ENCODE results near the gene RHOB. TPM values are rescaled to one million over a fixed set of nuclear protein-coding genes. Genes with fewer than 3 reads are reported as not detected.

Gene RHOB
- total and polyA plus RNA-seq, 2 experiments from 2014 or later = 146 to 429 TPM

- Histone ChIP-seq H3K9me3 (ENCODE audit: low read depth) (no peaks in the 10 kb centered on the region), H3K79me2 (no peaks in the 10 kb centered on the region), H3K9me2 (replicated peaks; ENCODE audit: insufficient read depth) (no peaks in the 10 kb centered on the region), H2AFZ (no peak overlapping the region), H4K20me1 (ENCODE audit: insufficient read depth, poor library complexity, severe bottlenecking) (no peaks in the 10 kb centered on the region), H3K27me3 (no peaks in the 10 kb centered on the region), H3K27ac (no peak overlapping the region), H3K36me3 (replicated peaks; ENCODE audit: insufficient read depth, low read depth) (no peaks in the 10 kb centered on the region), H3K4me2 (no peak overlapping the region), H3K4me3 (no peak overlapping the region), H3K4me1 (ENCODE audit: insufficient read depth) (peaks cover 12% of the 10 kb centered on the region)
- TF ChIP-seq EZH2 (IDR thresholded peaks at IDR 0.05; ENCODE audit: borderline replicate concordance) (no peak), EZH2phosphoT487 (IDR thresholded peaks at IDR 0.05; ENCODE audit: low read depth, severe bottlenecking, unreplicated experiment) (no peak), CTCF (IDR thresholded peaks at IDR 0.05; ENCODE audit: poor library complexity) (no peak)
- DNase-seq (ENCODE audit: low spot score) = no peak
- WGBS (ENCODE audit: low lambda C conversion rate, missing lambda C conversion rate) = 98% methylated on average over 6 of the region's 6 CpGs
Measured at GRCh38 chr2:20484034-20484617, 37.3 kb downstream of the RHOB start.

GRCh38 chr2:20484810-20485611 is 38.1 kb downstream of the RHOB start:
- no peaks in the 10 kb centered on the region for H3K27me3 ChIP-seq
- H2AFZ ChIP-seq = no peak overlapping the region
- WGBS (ENCODE audit: low lambda C conversion rate, missing lambda C conversion rate) = 87% methylated on average over 8 of the region's 8 CpGs
- no peak overlapping the region for H3K4me2 ChIP-seq
- no peaks in the 10 kb centered on the region for H3K9me3 ChIP-seq (ENCODE audit: low read depth)
- no peak overlapping the region for H3K4me3 ChIP-seq
- H3K4me1 ChIP-seq (ENCODE audit: insufficient read depth) = peaks cover 13% of the 10 kb centered on the region
- TF ChIP-seq CTCF (IDR thresholded peaks at IDR 0.05; ENCODE audit: poor library complexity) (no peak), EZH2 (IDR thresholded peaks at IDR 0.05; ENCODE audit: borderline replicate concordance) (no peak), EZH2phosphoT487 (IDR thresholded peaks at IDR 0.05; ENCODE audit: low read depth, severe bottlenecking, unreplicated experiment) (no peak)
- no peaks in the 10 kb centered on the region for H3K36me3 ChIP-seq (replicated peaks; ENCODE audit: insufficient read depth, low read depth)
- DNase-seq (ENCODE audit: low spot score) = no peak
- H4K20me1 ChIP-seq (ENCODE audit: insufficient read depth, poor library complexity, severe bottlenecking) = no peaks in the 10 kb centered on the region
- H3K9me2 ChIP-seq (replicated peaks; ENCODE audit: insufficient read depth) = no peaks in the 10 kb centered on the region
- no peak overlapping the region for H3K27ac ChIP-seq
- H3K79me2 ChIP-seq = no peaks in the 10 kb centered on the region

GRCh38 chr2:20485612-20486388 is 38.9 kb downstream of the RHOB start:
- no peak for DNase-seq (ENCODE audit: low spot score)
- Histone ChIP-seq H3K4me1 (ENCODE audit: insufficient read depth) (peaks cover 13% of the 10 kb centered on the region), H3K4me2 (no peak overlapping the region), H3K4me3 (no peak overlapping the region), H3K27ac (no peak overlapping the region), H3K9me3 (ENCODE audit: low read depth) (no peaks in the 10 kb centered on the region), H3K9me2 (replicated peaks; ENCODE audit: insufficient read depth) (no peaks in the 10 kb centered on the region), H4K20me1 (ENCODE audit: insufficient read depth, poor library complexity, severe bottlenecking) (no peaks in the 10 kb centered on the region), H3K36me3 (replicated peaks; ENCODE audit: insufficient read depth, low read depth) (no peaks in the 10 kb centered on the region), H3K27me3 (no peaks in the 10 kb centered on the region), H3K79me2 (no peaks in the 10 kb centered on the region), H2AFZ (no peak overlapping the region)
- 87% methylated on average over 7 of the region's 7 CpGs for WGBS (ENCODE audit: low lambda C conversion rate, missing lambda C conversion rate)
- TF ChIP-seq EZH2 (IDR thresholded peaks at IDR 0.05; ENCODE audit: borderline replicate concordance) (no peak), CTCF (IDR thresholded peaks at IDR 0.05; ENCODE audit: poor library complexity) (no peak), EZH2phosphoT487 (IDR thresholded peaks at IDR 0.05; ENCODE audit: low read depth, severe bottlenecking, unreplicated experiment) (no peak)

Data from hepatocyte (in vitro differentiated cells).